Activated T-cell treated with anti-CD3 and anti-CD28 coated beads, Interleukin-2, amount 50 U/mL, for 1 hour (primary cell): Measurements from ENCODE around the gene SLC4A4.

Source experiments
- DNase-seq: peaks from one replicate; pipeline ENCODE4 v3.0.0-alpha.2; 2020

The SLC4A4 gene

DNA sequence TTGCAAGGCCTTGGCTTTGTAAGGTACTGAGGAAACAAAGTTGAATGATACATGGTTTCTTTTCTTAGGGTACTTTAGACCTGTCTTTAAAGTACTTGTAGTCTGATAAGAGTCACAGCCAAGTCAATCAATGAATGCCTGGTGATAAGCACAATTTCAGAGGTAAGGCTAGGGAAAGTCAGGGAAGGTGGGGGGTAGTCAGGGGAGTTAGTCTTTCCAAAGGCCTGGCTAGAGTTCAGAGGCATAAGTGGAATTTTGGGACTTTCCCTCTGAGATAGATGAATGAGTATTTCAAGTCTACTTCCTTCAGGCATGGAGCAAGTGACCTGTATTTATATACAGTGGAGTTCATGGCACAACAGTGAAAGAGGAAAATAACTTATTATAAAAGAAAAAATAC, 78.3 kb downstream of the SLC4A4 start:
- DNase-seq: no peak

DNA sequence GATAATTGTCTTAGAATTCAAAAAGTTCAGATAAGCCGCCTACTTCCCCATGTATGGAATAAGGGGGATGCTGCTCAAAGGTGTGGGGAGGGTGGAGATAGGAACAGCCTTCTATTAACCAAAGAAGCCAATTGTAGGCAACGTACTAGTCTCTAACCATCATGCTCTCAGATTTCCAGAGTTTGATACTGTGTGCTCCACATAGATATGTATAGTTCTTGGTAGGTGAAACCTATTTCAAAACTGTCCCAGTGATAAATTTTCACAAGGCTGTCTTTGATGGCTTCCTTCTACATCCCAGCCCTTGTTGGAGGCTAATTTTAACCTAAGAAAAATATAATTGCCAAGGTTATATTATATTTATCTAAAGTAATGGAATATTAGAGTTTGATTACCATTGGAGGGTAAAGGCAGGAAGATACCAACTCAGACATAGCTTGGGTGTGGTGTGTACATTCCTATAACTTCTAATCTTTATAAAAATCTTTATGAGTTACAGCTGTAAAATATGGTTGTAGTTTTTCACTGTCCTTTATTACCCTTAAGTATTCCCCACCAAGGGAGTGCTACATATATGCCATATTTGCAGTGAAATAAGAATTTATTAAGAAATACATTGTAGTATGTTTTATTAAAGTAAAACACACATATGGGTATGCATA, 87.7 kb downstream of the SLC4A4 start:
- no peak for DNase-seq

DNA sequence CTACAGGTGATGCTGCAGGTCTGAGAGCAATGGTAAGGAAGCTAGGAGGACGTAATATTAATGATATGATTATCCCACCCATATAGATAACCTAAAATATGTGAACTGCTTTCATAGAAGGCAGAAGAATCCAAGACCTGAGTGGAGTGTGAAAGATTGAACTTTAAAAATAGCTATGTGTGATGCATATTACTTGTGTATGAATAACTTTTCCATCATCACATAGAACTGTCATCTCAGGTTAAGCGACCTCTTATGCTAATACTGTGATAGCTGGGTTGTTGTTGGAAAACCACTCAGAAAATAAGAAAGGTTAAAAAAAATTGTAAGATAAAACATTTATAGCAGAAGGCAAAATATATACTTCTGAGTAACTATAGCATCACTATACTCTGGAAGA, 90.3 kb downstream of the SLC4A4 start:
- no peak for DNase-seq

DNA sequence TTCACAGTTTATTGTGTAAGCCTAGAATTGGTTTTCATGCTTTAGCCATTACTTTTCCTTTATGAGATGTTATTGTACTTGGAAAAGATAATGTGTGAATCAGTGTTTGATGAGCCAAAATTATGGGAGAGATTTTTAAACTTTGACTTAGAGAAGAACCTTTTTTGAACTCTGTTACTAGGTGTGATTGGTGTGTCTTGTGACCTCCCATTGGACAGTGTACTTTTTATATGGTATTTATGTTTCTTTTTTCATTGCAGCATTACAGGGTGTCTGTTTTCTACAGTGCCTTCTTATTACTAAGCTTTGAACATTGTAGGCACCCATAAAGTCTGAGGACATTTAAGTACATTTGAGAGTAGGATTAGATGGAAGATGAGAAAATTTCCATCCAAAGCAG, 91.1 kb downstream of the SLC4A4 start:
- DNase-seq: no peak

DNA sequence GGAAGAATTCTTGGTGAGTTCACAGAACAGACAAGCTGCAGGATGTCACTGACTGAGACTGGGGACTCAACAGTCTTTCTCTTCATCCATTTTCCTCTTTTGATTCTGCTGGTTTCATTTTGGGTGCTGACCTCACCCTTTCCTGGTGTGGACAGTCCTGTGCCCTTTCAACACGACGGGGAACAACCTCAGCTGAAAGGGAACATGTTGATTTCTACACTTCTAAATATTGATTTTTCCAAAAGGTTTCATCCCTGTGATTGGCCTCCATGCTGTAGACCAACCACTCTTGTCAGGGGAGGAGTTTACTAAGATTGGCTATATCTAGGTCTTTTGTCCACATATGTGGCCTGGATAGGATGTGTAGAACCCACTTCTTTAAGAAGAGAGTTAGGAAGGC, 91.8 kb downstream of the SLC4A4 start:
- no peak for DNase-seq

DNA sequence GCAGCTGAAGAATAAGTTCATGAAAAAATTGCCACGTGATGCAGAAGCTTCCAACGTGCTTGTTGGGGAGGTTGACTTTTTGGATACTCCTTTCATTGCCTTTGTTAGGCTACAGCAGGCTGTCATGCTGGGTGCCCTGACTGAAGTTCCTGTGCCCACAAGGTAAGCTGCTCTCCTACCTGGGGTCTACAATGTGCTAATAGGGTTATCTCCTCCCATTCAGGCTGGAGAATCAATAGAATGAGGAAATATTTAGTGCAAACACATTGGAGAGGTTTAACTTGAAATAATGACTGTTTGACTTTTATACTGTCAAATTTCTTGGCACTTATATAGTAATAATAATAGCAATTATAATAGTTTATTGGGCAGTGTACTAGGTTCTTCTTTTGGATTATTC, 101.8 kb downstream of the SLC4A4 start:
- DNase-seq: no peak

DNA sequence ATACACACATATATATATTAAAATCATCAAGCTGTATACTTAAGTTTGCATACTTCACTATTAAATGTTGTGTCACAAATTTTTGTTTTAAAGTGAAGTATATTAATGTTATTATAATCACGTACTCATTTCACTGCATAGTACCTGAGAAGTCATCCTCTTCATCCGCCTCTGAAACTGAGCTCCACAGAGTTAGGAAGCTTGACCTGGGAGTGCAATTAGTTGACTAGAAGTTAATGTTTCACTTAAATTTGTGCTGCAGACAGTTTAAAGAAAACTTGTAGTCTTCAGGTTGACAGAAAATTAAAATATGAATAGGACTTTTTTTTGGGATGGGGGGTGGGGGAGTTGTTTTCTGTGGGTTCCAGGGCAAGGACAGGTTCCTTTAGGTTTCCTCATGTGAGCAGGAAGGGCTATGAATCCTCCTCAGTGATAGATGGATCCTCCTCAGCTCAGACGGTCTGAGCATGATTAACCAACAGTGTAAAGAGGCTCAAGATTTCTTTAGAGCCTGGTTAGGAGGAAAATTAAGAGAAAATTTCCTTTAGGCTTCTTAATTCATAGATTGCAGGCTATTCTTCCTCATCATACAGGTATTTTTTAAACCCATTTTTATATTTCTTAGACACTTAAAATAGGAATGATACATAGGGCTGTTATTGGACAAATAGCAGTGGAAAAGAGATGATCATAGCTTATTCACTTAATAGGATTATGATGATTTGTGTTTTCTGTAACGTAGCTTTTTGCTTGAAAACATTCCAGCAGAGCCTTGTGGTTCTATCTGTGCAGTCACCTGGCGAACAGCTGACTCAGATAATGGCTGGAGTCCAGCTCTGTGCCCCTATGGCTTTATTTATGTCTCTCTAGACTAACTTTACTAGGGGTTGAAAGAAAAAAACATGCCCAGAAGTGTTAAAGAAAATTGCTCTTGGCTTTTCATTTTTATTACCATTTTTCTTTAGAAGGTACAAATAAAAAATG, 102.7 kb downstream of the SLC4A4 start:
- DNase-seq: no peak

DNA sequence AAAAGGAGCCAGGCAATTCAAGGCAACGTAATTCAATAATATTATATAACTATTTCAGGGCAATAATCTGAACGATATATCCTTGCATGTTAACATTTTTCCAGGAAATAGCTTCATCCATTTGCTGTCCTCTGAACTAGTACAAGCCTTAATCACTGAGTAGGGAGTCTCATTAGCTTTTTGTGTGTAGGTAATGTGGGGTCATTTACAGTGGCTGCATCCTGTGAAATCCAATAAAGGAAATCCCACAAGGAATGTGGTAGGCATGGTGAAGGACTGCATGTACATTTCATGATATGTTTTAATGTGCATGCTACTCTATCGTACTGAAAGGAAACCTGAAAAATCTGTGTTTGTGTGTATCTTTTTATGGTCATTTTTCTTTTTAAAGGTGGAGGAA, 103.5 kb downstream of the SLC4A4 start:
- no peak for DNase-seq

DNA sequence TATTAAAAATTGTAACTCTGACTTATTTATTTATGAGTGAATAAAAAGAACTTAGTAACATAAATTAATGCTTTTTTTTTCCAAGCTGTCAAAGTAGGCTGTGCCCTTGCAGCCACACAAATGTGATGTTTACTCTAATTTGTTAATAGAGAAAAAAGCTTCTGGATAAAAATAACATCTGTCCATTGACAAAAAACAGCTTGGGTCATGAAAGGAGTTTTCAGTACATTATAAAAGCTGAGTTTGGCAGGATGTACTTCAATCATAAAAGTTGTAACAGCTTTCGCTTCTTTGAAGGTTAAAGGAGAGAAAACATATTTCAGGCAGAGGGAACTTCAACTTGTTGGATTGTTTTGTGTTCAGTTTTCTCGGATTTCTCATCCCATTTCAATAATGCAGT, 105.6 kb downstream of the SLC4A4 start:
- no peak for DNase-seq

DNA sequence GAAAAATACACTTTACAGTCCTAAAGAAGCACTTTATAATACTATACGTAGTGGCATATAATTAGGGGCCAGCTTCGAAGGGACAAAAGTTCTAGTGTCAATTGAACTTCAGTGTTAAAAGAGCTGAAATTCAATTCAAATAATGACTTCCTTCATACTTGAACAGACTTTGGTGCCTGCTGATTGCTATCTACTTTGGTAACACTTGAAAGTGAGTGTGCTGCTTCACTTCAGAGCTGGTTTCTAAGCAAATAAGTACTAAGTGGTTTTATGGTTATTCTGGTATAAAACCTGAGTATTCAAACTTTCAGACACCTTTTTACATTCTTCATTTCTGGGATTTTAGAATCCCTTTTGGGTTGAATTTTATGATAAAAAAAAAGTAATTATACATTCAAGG, 107.0 kb downstream of the SLC4A4 start:
- DNase-seq: no peak

DNA sequence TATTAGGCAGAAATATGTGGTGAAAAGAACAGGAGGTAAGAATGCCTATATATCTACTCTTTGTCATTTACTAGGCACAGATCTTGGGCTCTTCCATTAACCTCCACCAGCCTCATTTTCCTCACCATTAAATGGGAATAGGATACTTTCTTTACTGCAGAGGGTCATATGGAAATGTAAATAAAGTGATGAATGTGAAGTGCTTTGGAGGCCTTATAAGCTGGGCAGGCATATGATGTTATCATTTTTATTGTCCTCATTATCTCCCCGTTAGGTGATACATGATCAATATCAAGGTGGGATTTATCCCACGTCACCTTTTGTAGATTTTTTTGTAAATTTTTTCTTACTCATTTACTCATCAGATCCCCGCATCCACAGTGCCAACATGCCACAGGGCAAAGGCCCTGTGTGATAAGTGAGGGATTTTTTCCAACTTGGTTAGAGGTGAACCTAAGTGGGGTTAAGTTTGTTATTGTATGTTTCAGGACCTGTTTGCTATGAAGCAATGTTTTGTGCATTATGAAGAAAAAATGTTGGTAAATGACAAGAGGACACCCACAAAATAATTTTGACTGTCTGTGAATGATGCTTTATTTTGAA, 107.8 kb downstream of the SLC4A4 start:
- DNase-seq: no peak

DNA sequence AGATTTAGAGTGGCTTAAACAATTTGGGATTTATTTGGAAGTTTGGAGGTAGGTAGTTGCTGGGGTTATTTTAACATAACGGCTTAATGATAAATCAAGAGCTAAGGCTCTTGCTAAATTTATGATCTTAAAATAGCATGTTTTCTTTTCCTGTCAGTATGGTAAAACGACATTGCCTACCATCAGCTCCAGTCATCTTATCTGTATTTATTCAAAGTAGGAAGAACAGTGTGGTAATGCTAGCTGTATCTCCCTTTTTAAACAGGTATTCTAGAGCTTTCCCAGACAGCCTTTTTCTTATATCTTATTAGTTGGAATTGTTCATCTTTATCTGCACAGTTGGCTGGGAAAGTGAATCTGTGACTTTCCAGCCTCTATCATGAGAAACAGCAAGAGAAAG, 110.2 kb downstream of the SLC4A4 start:
- no peak for DNase-seq

DNA sequence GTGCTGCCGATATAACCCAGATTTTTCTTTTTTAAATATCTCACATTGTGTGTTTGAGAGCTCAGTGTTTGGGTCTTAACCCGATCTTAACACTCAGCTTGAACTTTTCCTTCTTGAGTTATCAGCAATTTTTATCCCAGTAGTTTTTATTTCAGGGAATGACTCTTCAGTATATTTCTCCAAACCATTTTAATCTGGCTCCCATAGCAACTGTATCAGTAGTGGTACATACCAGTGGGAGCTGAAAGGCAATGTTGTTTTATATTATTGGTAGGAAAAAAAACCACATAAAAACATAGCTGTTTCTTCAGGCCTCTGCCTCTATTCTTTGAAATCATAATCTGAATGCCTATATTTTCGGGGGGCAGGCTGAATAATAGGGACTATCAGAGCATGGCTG, 111.1 kb downstream of the SLC4A4 start:
- DNase-seq: no peak

DNA sequence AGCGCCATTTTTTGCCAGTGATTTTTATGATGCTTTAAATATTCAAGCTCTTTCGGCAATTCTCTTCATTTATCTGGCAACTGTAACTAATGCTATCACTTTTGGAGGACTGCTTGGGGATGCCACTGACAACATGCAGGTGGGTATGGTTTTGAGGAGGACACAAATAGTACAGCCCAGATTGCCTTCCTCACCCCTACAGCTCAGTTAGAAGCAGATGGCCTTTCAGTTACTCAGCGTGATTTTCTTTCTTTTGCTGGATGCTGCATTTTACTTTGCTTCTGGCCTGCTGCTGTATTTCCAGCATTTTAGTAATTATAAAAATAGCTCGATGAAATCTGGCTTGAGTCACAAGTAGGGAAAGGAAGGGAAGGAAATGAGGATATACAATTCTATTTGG, 114.7 kb downstream of the SLC4A4 start:
- DNase-seq: no peak

DNA sequence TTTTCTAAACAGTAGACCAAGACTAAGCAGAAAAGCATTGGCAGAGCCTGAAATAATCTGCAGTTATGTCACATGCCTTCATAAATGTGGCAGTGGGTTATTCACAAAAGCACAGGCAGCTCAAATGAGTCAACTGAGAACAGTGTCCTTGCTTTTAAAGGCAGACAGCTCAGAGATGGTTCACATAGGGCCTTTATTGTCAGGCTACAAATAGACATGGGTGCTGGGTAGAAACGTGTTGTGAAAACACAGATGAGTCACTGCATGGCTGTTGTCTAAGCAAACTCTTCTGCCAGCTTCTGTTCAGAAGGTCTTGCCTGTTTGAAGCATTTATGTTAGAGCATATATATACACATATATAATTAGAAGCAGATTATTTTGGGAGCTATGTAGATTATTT, 118.0 kb downstream of the SLC4A4 start:
- no peak for DNase-seq

DNA sequence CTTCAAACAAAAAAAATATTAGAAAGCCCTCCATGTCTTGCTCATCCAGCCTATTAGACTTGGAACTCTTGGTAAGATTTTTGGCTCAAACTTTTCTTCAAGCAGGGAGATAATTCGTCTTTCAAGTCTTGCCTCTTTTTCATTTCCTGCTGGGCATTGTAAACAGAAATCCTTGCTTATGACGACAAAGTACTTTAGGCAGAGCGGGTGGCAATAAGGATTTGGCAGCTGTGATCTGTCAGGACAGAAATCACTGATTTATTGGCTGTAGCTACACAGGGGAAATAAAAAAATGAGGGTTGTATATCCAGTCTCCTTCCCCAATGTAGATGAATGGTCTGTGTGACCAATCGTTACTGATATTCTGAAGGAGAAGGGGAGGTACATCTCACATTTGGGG, 121.6 kb downstream of the SLC4A4 start:
- DNase-seq: no peak

DNA sequence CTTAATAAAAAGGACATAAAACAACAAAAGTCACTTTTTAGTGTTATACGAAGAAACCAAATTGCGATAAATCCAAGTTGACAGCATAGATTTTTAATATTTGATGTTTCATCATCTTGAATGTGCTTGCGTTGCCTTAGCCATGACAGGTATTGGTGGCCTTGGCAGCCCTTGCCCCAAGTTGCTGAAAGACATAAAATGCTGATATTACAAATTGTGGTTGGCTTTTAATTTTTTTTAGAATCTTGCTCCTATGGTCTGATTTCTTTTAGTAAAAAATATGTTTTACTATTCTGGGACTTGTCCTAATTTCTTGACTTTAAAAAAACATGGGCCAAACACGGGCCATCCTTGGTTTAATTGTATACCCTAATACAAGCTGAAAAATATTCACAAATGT, 122.6 kb downstream of the SLC4A4 start:
- DNase-seq: no peak

DNA sequence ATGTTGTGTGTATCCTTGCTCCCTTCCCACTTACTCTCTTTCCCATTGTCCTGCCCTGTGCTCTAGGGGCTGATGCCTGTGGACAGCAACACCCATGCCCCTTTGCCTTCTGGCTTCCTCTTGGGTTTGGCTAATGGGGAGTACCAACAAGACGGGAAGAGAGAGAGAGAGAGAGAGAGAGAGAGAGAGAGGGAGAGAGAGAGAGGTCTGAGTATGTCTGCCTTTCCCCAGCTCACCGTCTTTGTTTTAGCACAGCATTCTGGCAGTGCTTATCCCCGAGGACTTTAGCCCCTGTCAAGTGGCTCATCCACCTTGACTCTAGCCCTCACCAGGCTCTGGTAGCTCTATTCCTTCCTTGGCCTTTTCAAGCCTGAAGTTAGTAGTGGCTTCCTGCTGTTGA, 128.0 kb downstream of the SLC4A4 start:
- DNase-seq: no peak

DNA sequence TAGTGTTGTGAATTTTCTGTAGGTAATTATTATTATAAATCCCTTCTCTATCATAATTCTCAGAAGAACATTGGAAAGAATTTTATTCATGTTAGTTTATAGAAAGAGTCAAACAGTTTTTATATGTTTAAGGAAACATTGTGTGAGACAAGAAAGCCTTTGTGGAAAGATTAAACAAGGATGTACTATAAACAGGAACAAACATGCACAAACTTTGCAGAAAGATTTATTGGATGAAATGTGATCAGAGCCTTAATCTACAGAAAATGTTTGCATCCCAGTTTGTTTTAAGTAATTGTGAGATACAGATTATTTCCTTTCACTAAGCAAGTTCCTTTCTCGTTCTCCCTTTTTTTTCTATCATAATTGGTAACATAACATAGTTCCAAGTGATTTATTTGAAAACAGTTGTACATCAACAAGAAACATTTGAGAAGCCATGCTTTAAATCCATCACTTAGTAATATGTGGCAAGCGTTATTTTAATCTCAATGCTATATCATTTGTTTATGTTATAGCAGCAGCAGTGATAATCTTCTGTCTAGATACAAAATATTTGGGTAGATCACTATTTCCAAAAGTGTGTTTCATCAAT, 129.4 kb downstream of the SLC4A4 start:
- DNase-seq: no peak

DNA sequence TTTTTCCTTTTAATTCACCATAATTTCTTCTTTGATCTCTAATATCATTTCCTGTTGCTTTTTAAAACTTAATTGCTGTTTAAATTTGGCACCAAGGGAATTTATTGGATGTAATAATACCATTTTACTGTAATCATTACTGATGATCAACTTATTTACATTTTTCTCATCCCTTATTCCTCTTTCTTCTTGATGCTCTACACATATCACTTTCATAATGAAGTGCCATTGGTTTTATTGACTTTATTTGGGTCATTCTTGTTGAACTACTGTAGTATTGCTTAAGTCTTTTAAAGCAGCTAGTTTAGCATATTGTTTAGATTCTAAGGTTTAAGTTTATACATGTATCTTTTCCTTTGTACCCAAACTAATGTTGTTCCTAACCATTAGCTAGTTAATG, 130.7 kb downstream of the SLC4A4 start:
- no peak for DNase-seq

DNA sequence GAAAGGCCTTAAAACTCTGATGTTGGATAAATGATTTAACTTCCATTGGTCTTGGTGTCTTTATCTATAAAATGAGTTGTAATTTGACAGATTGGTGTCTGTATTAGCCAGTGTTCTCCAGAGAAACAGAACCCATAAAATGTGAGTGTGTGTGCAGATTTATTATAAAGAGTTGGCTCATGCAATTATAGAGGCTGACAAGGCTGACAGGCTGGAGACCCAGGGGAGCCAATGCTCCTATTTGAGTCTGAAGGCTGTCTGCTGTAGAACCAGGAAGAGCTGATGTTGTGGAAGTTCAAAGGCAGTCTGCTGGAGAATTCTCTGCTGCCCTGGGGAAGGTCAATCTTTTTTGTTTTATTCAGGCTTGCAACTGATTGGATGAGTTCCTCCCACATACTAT, 131.7 kb downstream of the SLC4A4 start:
- no peak for DNase-seq

DNA sequence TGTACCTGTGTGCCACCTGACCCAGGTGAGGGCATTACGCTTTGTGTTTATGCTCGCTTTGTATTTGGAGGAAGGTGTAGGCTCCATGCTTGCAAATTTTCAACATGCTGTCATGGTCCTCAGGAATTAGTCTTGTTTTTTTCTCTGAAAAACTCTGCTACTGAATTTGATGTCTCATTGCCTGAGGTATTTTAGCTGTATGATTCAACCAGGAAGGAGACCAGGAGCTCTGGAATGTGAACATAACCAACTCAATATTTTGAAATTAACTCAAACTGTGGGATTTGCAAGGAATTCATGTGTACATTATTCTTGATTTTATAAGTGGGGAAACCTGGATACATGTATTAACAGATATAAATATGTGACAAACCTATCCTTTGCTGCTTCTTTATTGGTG, 134.1 kb downstream of the SLC4A4 start:
- no peak for DNase-seq

DNA sequence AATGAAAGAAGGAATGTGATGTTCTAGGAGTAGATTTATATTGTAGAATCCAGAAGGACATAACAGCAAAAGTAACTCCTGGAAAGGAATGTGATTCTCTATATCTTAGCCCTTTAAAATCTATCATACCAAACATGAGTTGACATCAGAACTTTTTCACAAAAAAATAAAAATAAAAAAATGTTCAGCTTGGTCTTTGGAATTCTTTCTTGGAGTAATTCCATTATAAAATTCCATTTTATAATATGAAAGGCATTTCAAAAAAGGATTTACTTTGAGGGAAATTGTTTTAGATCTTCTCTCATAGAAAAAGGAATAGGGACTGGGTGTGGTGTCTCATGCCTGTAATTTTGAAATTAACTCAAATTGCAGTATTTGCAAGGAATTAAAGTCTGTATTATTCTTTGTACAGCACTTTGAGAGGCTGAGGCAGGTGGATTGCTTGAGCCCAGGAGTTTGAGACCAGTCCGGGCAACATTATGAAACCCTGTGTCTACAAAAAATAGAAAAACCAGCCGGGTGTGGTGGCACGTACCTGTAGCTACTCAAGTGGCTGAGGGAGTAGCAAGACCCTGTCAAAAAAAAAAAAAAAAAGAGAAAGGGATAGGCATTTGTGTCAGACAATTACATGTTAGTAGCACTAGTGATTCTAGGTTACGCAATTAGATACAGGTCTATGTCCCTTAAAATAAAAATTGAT, 134.9 kb downstream of the SLC4A4 start:
- no peak for DNase-seq
